Keratinocyte (primary cell): ENCODE data around the gene SDE2. TPM values are rescaled to one million over a fixed set of nuclear protein-coding genes. Genes with fewer than 3 reads are reported as not detected.

Experiments used
- DNase-seq: peaks from one replicate; pipeline ENCODE4 v3.0.0-alpha.2; 2011; ENCODE audit warnings: low read depth, missing footprints, low spot score
- FAIRE-seq: peaks from 2 replicates; lab custom pipeline; 2011; peaks lifted over from hg19 to GRCh38; lab: Jason Lieb, UNC
- H2AFZ ChIP-seq: 2 replicates; pipeline ENCODE4 v1.6.0; 2012; ENCODE audit warnings: low read length, control low read depth, inconsistent platforms; ENCODE audit not compliant: control insufficient read depth
- H3K27ac ChIP-seq: 2 replicates; pipeline ENCODE4 v1.5.1; 2011; ENCODE audit warnings: low read length; ENCODE audit not compliant: control insufficient read depth, insufficient read depth
- H3K27me3 ChIP-seq: 3 replicates; pipeline ENCODE4 v1.6.0; 2011; ENCODE audit warnings: low read length; ENCODE audit not compliant: control insufficient read depth, insufficient read depth; ENCODE audit errors: extremely low read depth
- H3K36me3 ChIP-seq, 2 experiments: 2 replicates in 1 of 2; 3 replicates in 1 of 2; pipeline ENCODE4 v1.5.1; 2011; ENCODE audit warnings: low read length in 2 of 2, mild to moderate bottlenecking in 1 of 2; ENCODE audit not compliant: control insufficient read depth in 2 of 2, insufficient read depth in 2 of 2; ENCODE audit errors: extremely low read depth in 1 of 2
- H3K4me1 ChIP-seq: 3 replicates; pipeline ENCODE4 v1.5.1; 2011; ENCODE audit warnings: low read length; ENCODE audit not compliant: control insufficient read depth, insufficient read depth; ENCODE audit errors: extremely low read depth
- H3K4me2 ChIP-seq: 3 replicates; pipeline ENCODE4 v1.6.0; 2011; ENCODE audit warnings: low read depth, low read length; ENCODE audit not compliant: control insufficient read depth, insufficient read depth; ENCODE audit errors: extremely low read depth
- H3K4me3 ChIP-seq, 3 experiments: fragments of 200-600 bp in 1 of 3; sonication (generic) in 1 of 3; 2 replicates in 2 of 3; 3 replicates in 1 of 3; pipeline ENCODE4 v1.5.1; 2011 to 2016; ENCODE audit warnings: low read length in 3 of 3, mild to moderate bottlenecking in 3 of 3, control low read depth in 2 of 3, inconsistent platforms in 1 of 3, low read depth in 1 of 3, mixed read lengths in 1 of 3, mixed run types in 1 of 3, moderate library complexity in 1 of 3; ENCODE audit not compliant: control insufficient read depth in 2 of 3, insufficient read depth in 2 of 3; ENCODE audit errors: extremely low read depth in 1 of 3
- H3K79me2 ChIP-seq: 2 replicates; pipeline ENCODE4 v1.6.0; 2012; ENCODE audit warnings: low read length; ENCODE audit not compliant: control insufficient read depth, insufficient read depth
- H3K9ac ChIP-seq: 3 replicates; pipeline ENCODE4 v1.6.0; 2011; ENCODE audit warnings: low read length; ENCODE audit not compliant: control insufficient read depth, insufficient read depth; ENCODE audit errors: extremely low read depth
- H3K9me1 ChIP-seq: 3 replicates; pipeline ENCODE4 v1.6.0; 2011; ENCODE audit warnings: low read length; ENCODE audit not compliant: control insufficient read depth, insufficient read depth; ENCODE audit errors: extremely low read depth
- H3K9me3 ChIP-seq: 2 replicates; pipeline ENCODE4 v1.5.1; 2012; ENCODE audit warnings: low read depth, low read length; ENCODE audit not compliant: control insufficient read depth
- H4K20me1 ChIP-seq: 3 replicates; pipeline ENCODE4 v1.6.0; 2011; ENCODE audit warnings: low read length; ENCODE audit not compliant: control insufficient read depth, insufficient read depth; ENCODE audit errors: extremely low read depth
- EZH2 ChIP-seq: IDR thresholded peaks from one replicate; pipeline ENCODE4 v1.6.1; 2012; ENCODE audit warnings: inconsistent platforms, mild to moderate bottlenecking, low read length, moderate library complexity
- dilution Hi-C: fragments of 300-500 bp; cut with MboI; formaldehyde crosslinking; loops from one replicate; pipeline ENCODE4 v1.7.0; 2020; ENCODE audit warnings: low sequenced_read_pairs; ENCODE audit not compliant: extremely low pct_ligation_motif_present
- polyA plus RNA-seq, 5 experiments: library from polyadenylated mRNA; depleted of rRNA in 3 of 5; stranded (reverse) in 3 of 5; stranded (forward) in 1 of 5; unstranded in 1 of 5; fragments of >200 nt; gene quantifications; 1 replicate in 1 of 5; 2 replicates in 3 of 5; 3 replicates in 1 of 5; pipeline versions ENCODE4 v1.2.1 to v1.2.3, GENCODE V29; 2011 to 2012; ENCODE audit warnings: missing spikeins in 2 of 5, low read depth in 1 of 5, low replicate concordance in 1 of 5
- TF ChIP-seq, protein P1 (sequence below), 3 experiments: IDR thresholded peaks in 1 of 3; conservative IDR thresholded peaks in 1 of 3; optimal IDR thresholded peaks in 1 of 3; 2 replicates in 2 of 3; 3 replicates in 1 of 3; pipeline versions ENCODE3 to v1.5.1; 2011; ENCODE audit warnings: low read length in 3 of 3, mild to moderate bottlenecking in 3 of 3, moderate library complexity in 2 of 3, control low read depth in 1 of 3, inconsistent platforms in 1 of 3; ENCODE audit not compliant: insufficient read depth in 2 of 3; ENCODE audit errors: extremely low read depth in 1 of 3

The SDE2 gene
- polyA plus RNA-seq, 1 donor (not counting 4 experiments of a cell fraction or from before 2014, with no cell fraction given) = 15.9 TPM

GRCh38 chr1:225950905-225951497, 48.1 kb downstream of the SDE2 start:
- Histone ChIP-seq H2AFZ (no peak overlapping the region), H3K9me3 (no peaks in the 10 kb centered on the region), H3K27ac (no peak overlapping the region), H4K20me1 (no peaks in the 10 kb centered on the region), H3K9me1 (no peaks in the 10 kb centered on the region), H3K79me2 (no peaks in the 10 kb centered on the region), H3K4me3 (no peak overlapping the region), H3K9ac (no peak overlapping the region), H3K4me2 (no peak overlapping the region), H3K4me1 (no peaks in the 10 kb centered on the region), H3K36me3 (no peaks in the 10 kb centered on the region), H3K27me3 (peaks cover 15% of the 10 kb centered on the region)
- TF ChIP-seq, protein P1, sequence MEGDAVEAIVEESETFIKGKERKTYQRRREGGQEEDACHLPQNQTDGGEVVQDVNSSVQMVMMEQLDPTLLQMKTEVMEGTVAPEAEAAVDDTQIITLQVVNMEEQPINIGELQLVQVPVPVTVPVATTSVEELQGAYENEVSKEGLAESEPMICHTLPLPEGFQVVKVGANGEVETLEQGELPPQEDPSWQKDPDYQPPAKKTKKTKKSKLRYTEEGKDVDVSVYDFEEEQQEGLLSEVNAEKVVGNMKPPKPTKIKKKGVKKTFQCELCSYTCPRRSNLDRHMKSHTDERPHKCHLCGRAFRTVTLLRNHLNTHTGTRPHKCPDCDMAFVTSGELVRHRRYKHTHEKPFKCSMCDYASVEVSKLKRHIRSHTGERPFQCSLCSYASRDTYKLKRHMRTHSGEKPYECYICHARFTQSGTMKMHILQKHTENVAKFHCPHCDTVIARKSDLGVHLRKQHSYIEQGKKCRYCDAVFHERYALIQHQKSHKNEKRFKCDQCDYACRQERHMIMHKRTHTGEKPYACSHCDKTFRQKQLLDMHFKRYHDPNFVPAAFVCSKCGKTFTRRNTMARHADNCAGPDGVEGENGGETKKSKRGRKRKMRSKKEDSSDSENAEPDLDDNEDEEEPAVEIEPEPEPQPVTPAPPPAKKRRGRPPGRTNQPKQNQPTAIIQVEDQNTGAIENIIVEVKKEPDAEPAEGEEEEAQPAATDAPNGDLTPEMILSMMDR (optimal IDR thresholded peaks at IDR 0.05 in 1 of 3, IDR thresholded peaks at IDR 0.05 in 1 of 3, conservative IDR thresholded peaks at IDR 0.05 in 1 of 3; ENCODE audit: extremely low read depth in 1 of 3, insufficient read depth in 2 of 3, low read length in 3 of 3) = no peak
- no peak for TF ChIP-seq EZH2
- FAIRE-seq (no peak), DNase-seq (no peak)
- dilution Hi-C loops = no loop called here

DNA sequence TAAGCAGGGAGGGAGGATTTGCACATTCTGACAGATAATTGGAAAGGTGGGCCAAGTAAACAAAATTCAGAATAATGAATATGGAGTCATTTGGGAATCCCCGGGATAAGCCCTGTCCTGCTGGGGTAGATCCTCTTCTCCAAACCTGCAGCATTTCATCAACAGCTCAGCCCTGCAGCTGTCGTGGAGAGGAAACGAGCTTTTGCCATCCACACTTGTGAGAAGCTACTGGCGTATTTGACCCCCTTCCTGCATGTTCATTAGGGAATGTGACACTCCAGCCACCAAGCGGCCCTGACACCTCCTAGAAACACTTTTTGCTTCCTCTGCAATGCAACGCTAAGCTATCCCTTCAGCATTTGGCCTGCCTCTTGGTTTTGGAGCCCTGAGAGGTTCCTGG, 50.1 kb downstream of the SDE2 start:
- no peak overlapping the region for H3K4me2 ChIP-seq
- peaks cover 16% of the 10 kb centered on the region for H3K27me3 ChIP-seq
- H4K20me1 ChIP-seq = no peaks in the 10 kb centered on the region
- dilution Hi-C loops = no loop called here
- TF ChIP-seq EZH2 = no peak
- DNase-seq (no peak), FAIRE-seq (no peak)
- H3K36me3 ChIP-seq = no peaks in the 10 kb centered on the region
- peaks cover 5% of the 10 kb centered on the region for H3K4me1 ChIP-seq
- no peak overlapping the region for H3K9ac ChIP-seq
- no peaks in the 10 kb centered on the region for H3K79me2 ChIP-seq
- H3K9me1 ChIP-seq = no peaks in the 10 kb centered on the region
- H3K4me3 ChIP-seq = no peak overlapping the region
- no peak overlapping the region for H2AFZ ChIP-seq
- H3K27ac ChIP-seq = no peak overlapping the region
- H3K9me3 ChIP-seq = no peaks in the 10 kb centered on the region

DNA sequence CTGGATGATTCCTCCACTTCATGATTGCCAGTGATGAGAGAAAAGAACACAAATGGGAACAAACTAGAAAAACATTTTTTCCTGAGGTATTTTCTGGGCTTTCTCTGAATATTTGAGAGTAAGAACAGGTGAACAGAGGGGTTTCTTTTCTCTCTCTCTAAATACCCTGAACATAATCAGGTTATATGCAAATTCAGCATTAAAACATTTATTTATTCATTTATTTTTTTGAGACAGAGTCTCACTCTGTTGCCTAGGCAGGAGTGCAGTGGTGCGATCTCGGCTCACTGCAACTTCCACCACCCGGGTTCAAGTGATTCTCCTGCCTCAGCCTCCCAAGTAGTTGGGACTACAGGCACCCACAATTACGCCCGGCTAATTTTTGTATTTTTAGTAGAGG, 52.3 kb downstream of the SDE2 start:
- DNase-seq (no peak), FAIRE-seq (no peak)
- Histone ChIP-seq H3K9ac (no peak overlapping the region), H4K20me1 (no peaks in the 10 kb centered on the region), H3K36me3 (no peaks in the 10 kb centered on the region), H3K79me2 (no peaks in the 10 kb centered on the region), H3K4me2 (no peak overlapping the region), H3K4me1 (peaks cover 6% of the 10 kb centered on the region), H3K27me3 (peaks cover 16% of the 10 kb centered on the region), H3K9me1 (no peaks in the 10 kb centered on the region), H3K9me3 (no peaks in the 10 kb centered on the region), H2AFZ (no peak overlapping the region), H3K4me3 (no peak overlapping the region), H3K27ac (no peak overlapping the region)
- dilution Hi-C loops = no loop called here
- TF ChIP-seq, protein P1 (optimal IDR thresholded peaks at IDR 0.05 in 1 of 3, IDR thresholded peaks at IDR 0.05 in 1 of 3, conservative IDR thresholded peaks at IDR 0.05 in 1 of 3; ENCODE audit: extremely low read depth in 1 of 3, insufficient read depth in 2 of 3, low read length in 3 of 3) = no peak
- TF ChIP-seq EZH2 = no peak
